Measurements from ENCODE around the gene ARID1B.

ARID1B gene

DNA sequence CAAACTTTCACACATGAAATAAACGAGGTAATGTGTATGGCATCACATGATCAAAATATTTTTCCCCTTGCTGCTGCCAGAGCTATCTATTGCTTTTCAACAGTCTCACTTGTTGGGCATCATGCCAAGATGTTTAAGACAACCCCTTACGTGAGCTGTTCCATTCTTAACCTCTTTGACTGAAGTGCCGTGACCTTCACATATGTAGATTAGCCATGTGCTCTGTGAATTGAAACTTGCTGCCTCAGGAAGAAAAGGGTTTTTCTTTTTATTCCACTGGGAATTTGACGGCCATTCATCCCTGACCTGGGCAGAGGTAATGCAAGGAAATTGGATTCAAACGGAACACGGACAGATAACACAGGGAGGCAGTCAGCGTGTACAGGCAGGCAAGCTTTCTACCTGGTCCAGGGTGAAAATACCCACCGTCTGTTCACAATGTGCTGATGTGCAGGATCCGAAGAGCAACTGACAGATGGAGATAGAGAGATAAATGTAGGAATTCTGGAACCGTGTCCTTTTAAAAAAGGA, 14.2 kb downstream of the ARID1B start:
- peak; percentile 95 for DNase-seq (ENCODE audit: low spot score)

DNA sequence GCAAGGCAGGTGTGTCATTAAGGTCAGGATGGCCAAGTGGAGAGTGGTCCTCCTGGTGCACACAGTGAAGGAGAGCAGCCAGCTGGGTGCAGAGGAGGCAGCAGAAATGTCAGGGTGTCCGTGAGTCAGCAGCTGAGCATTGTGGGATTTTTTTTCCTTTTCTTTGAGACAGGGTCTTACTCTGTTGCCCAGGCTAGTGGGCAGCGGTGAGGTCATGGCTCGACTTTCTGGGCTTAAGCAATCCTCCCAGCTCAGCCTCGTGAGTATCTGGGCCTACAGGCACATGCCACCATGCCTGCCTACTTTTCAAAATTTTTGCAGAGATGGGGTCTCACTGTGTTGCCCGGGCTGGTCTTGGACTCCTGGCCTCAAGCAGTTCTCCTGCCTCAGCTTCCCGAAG, 16.0 kb downstream of the ARID1B start:
- no peak for DNase-seq (ENCODE audit: low spot score)

DNA sequence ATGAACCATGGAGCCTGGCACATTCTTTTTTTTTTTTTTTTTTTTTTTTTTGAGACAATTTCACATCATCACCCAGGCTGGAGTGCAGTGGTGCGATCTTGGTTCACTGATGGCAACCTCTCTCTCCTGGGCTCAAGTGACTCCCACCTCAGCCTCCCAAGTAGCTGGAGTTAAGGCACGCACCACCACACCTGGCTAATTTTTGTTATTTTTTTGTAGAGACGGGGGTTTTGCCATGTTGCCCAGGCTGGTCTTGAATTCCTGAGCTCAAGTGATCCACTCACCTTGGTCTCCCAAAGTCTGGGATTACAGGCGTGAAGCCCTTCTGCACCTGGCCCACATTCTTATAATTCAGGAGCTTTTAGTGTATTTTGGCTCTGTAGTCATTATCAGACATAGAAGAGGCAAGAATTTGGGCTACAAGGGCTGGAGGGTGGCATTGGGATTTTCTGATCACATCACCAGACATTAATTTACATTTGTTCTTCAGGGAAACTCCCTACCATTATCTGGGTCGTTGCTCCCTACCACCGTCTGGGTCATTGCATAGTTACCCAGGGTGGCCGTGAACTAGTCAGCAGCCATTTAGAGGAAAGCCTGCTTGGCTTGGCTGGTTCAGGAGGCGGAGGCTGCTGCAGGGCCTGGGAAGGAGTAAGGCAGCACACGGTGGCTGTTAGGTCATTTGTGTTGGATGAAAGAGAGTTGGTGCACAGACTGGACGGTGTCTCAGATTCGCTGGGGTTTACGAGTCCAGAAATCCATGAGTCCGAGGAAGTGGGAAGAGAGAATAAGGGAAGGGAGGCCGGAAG, 17.6 kb downstream of the ARID1B start:
- DNase-seq (ENCODE audit: low spot score): no peak

DNA sequence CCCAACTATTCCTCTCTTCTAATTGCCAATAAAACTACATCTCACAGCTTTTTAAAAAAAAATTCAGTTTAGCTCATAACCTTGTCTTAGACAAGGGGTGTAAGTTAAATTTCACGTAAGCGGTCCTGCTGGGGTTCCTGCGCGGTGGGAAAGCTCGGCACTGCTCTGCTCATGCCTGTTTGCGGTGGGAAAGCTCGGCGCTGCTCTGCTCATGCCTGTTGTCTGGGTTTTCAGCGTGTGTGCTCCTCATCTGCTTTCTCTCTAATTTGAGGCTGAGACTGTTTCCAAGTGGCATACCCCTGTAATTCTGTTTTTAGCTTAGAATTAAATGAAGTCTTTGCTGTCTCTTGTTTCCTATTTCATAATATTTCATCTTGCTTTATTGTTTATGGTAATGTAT, 18.6 kb downstream of the ARID1B start:
- DNase-seq (ENCODE audit: low spot score): peak; percentile 62

DNA sequence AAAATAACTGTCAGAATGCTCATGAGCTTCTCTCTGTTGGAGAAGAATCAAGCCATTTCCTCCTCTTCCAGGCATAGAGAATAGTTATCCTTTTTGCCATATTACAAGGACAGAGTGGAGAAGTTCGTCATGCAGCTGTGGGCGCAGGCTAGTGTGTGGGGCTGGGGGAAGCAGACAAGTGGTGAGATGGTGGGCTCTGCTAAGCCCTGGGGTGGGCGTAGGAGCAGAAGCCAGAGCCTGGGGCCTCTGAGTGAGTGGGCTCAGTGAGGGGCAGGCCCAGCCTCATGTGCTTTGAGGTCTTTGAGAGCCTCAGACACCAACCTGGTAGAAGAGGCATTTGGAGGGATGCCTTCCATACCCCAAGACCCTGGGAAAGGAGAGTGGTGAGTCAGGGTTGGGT, 19.4 kb downstream of the ARID1B start:
- no peak for DNase-seq (ENCODE audit: low spot score)

DNA sequence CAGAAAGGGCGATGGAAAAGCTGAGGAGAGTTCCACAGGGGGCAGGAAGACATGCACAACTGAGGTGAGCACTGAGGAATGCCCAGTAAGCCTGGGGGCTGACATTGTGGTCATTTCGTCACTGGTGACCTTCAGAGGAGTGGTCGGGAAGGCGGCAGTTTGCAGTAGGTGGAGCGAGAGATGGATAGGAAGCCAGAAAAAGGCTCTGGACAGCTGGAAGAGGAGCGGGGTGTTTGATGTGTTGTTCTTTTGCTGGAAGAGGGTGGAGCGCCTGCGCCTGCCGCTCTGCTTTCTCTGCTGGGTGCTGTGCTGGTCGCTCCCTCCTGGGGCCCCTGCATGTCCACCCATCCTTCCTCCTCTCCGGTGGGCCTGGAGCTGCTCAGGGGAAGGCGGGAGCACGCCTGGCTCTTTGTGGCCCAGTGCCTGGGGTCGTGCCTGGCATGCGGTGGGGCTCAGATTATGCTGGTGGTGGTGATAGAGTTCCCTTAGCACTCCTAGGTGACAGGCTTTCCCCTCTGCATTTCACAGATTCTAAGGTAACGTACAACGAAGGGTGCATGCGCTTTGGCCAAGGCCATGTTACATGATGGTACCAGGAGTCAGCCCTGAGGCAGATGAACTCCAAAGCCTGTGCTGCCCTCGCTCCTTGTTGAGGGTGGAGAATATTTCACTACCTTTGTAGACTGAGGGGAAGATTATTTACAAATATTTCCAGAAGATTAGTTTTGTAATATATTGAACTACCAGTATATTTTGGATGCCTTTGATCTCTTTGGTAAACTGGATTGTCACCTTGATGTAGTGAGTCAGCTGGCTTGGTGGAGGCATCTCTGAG, 20.9 kb downstream of the ARID1B start:
- DNase-seq (ENCODE audit: low spot score): no peak

DNA sequence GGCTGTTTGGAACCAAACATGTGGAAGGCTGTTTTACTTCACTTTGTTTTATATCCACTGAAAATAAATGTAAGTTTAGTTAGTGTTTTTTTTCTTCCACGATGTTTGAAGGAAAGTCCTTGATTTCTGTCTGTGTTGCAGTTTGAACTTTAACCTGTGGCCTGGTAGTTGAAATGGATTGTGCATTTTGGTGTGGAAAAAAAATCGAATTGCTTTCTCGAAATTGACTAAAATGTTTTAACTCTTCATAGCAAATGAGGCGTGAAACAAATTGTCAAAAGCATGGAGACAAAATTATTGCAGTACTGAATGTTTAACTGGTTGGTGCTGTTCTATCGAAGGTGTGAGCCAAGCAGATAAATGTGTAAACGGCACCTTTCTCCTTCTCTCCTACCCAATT, 24.5 kb downstream of the ARID1B start:
- no peak for DNase-seq (ENCODE audit: low spot score)

DNA sequence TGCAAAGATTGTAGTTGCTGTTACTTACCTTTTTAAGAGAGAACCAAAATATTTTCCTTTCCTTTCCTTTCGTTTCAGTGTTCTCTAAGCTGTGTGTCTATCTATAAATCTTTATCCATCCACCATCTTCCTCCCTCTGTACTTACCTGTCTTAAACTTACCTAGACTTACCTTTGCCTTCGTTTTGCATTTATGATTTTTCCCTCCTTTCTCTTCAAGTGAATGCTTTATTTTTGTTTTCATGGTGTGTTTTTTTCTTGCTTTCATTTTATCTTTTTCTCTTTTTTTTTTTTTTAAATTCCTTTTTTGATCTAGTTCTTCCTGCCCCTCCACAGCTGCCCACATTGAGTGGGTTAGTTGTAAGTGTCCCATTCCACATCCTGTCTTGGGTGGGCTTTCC, 26.2 kb downstream of the ARID1B start:
- DNase-seq (ENCODE audit: low spot score): no peak

DNA sequence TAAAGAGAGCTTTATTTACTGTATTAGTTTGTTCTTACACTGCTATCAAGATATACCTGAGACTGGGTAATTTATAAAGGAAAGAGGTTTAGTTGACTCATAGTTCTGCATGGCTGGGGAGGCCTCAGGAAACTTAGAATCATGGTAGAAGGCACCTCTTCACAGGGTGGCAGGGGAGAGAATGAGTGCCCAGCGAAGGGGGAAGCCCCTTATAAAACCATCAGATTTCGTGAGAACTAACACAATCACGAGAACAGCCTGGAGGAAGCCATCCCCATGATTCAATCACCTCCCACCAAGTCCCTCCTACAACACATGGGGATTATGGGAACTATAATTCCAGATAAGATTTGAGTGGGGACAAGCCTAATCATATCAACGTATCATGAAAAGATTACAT, 27.2 kb downstream of the ARID1B start:
- no peak for DNase-seq (ENCODE audit: low spot score)

DNA sequence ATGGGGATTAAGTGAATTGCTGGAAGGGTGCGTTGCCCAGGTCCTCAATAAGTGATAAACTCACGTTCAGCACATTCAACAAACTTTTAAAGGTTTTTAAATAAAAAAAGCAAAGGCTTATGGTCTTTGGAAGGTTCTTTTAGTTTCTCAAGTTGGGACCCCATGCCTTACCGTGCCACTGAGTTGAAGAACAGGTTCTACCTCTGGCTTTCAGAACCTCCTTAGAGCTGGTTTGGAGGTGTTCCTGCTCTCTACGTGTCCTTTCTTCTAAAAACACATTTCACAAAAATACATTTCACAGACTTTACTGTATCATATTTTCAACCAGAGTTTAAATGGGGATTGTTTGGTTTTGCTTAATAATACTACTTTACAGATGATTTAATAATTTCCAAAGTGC, 29.0 kb downstream of the ARID1B start:
- DNase-seq (ENCODE audit: low spot score): no peak

DNA sequence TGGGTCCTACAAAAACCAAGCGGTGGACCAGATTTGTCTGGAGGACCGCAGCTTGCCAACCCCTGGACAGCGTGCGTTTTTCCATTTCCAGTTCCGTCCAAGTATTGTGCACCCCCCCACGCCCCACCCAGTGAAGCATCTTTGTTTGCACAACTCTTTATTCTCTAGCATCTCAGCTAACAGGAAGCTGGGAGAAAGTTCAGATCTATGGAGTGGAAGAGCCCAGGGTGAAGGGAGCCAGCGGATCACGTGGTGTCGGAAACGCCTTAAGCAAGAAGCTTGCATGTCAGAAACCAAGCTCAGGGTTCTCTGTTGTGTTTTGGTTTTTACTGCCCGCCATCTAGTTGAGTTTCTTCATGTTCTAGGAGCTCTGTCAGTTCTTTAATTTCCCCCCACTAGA, 29.9 kb downstream of the ARID1B start:
- DNase-seq (ENCODE audit: low spot score): no peak

DNA sequence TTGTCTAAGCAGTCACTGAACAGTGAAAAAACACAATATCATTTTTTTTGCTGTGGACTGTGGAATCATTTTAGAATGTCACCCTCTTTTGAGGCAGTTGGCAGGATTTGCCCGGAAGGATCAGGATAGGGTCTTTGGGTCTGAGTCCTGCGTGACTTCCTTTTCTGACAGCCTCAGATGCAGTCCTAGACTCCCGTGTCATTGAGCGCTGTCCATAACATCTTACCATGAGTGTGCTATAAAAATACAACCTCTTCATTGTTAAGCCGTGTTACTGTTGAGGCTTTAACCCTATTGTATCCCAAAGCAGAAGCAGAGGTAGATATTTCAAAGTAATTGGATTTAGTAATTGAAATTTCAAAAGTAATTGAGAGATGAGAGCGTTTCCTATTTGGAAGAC, 30.6 kb downstream of the ARID1B start:
- DNase-seq (ENCODE audit: low spot score): no peak

DNA sequence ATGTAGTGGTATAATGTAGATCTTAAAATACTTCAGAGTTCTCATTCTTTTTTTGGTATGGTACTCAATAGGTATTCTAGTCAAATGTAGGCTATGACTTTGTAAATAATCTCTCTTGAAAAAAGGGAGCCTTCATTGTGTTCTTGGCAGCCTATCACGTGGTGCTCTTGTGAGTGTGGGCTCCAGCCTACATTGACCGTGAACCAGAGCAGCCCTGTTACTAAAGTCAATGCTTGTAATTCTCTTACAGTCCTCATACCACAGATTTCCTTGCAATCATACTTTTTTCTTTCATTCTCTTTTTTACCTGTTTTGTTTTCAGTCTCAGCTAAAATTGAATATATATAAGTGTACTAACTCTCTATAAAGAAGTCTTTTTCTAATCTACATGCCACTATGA, 31.1 kb downstream of the ARID1B start:
- DNase-seq (ENCODE audit: low spot score): peak; percentile 65

DNA sequence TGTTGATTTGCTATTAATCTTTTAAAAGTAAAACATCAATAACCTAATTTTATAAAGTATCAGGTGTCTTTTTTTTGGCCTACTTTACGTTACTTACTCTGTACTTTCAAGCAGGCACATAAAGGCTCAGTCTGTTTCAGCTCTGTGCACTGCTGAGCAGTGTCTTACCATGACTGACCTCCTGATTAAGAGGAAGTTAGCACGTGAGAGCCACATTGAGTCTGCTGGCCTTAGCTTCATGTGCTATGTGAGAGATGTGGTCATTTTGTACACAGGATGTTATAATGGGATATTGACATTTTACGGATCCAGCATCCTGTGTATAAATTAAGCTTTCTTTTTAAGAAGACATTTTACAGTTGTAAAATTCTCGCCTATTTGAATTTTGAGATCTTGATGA, 31.9 kb downstream of the ARID1B start:
- DNase-seq (ENCODE audit: low spot score): no peak

DNA sequence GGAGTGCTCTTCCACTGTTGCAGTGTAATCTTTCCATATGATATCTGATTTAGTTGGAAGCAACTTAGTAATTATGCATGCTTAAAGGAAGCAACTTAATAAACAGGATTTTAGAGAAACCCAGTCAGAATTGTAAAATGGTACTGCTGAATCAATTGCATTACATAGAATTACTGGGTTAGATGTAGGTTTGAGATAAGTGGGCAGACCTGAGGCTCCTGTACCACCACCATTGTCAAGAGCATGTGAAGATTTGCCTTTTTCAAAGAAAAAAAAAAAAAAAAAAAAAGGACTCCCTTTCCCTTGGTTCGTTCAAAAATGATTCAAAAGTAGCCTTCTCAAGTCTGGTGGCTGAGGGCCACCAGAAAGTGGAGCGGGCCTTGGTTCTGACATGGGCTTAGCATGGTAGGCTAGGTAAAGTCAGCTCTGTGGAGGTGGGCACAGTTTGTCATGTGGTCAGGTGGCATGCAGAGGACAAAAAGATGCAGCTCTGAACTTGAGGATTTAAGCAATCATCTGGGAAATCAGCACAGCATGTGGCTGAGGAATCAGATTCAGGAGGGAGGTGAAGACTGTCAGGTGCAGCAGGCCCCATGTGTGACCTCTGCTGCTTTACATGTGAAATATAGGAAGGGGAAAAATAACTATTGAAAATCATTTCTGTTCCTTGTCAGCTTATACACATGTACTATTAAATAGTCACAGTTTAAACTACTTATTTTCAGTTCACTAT, 32.4 kb downstream of the ARID1B start:
- DNase-seq (ENCODE audit: low spot score): no peak

DNA sequence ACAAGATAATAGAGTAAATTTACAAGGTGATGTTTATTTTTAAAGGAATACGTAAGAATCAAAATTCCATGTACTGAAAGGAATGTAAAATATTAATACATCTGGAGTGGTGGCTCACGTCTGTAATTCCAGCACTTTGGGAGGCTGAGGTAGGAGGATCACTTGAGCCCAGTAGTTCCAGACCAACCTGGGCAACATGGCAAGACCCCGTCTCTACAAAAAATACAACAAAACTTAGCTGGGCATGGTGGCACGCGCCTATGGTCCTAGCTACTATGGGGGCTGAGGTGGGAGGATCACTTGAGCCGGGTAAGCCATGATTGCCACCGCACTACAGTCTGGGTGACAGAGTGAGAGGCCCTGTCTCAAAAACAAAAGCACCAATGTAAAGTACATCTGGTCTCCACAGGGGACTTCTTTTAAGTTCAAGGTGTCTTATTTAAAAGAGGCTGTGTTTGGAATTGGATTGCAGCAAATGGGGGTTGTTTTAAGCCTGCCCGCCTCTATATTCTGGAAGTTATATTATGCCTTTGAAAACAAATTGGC, 36.9 kb downstream of the ARID1B start:
- DNase-seq (ENCODE audit: low spot score): no peak

DNA sequence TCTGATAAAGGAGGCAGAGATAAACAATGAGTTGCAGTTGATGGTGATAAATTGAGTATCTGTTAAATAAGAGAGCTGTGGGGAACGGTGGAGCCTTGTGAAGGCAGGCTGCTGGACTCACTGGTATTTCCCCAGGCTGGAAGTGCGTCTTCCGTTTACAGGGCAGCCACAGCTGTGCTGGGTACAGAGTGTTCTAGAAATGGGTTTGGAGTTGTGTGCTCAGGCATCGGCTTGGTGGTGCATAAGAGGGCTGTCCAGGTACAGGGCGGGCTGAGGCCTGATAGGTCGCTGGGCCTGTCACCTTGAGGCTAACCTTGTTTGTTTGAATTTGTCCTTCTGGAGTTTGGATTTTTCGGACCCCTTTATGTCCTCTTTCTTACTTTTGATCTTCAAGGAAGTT, 39.3 kb downstream of the ARID1B start:
- no peak for DNase-seq (ENCODE audit: low spot score)

DNA sequence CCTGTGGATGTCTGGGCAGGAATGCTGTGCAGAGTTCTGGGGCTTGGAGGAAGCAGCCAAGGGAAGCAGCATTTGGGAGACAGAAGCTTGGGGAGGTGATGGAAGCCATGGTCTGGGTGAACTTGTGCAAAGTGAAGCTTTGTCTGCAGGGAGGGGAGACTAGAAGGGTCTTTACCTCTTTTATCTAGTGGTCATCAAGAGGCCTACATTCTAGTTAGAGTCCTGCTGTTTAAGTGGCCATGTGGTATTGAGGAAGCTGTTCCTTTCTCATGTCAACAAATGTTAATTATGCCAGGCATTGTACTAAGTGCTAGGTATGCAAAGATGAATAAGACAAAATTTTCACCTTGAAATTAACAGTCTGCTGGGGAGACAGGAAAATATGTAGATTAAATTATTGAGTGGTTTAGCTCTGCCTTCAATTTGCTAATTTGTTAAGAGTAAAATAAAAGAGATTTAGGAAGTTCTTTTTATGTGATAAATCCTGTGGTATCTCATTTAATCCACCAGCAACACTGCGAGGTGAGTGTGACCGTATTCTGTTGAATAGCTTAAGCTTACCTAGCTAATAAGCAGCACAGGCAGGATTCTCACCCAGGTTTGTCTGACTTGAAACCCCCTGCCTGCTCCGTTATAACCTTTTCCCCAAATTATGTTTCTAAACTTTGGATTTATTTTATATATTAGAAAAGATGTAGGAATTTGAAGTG, 43.1 kb downstream of the ARID1B start:
- DNase-seq (ENCODE audit: low spot score): no peak

DNA sequence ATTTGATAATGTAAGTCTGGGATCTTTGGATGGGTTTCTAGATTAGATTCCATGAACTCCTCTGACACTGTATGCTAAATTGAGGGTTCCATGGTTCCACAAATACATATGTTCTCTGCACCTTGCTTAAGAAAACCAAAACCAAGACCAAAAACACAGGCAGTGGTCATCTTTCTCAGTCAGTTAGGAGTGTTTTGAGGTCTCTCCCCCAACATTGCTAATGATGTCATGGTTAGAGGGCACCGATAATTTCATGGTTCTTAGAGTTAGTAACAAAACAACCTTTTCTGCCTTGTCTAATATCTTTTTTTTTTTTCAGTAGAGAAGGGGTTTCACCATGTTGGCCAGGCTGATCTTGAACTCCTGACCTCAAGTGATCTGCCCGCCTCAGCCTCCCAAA, 44.5 kb downstream of the ARID1B start:
- no peak for DNase-seq (ENCODE audit: low spot score)

DNA sequence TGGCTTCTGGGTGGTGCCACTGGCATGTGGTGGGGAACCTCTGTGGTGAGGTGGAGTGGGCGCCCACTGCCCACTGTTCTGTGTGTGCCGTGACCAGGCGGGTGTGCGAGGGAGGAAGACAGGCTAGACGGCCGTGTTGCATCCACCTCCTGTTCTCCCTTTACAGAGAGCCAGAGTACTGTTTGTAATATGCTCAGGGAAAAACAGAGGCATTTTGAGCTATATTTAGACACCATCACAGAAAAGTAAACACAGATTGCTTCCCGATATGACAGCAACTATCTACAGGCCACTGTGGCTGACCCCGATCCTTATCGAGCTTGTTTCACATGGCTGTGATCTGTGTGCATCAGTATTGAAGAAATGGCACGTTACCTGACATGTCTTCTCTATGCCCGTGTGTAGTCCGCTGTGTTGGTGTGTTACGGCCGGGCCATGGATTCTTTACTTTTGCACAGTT, 45.6 kb downstream of the ARID1B start:
- peak; percentile 72 for DNase-seq (ENCODE audit: low spot score)

DNA sequence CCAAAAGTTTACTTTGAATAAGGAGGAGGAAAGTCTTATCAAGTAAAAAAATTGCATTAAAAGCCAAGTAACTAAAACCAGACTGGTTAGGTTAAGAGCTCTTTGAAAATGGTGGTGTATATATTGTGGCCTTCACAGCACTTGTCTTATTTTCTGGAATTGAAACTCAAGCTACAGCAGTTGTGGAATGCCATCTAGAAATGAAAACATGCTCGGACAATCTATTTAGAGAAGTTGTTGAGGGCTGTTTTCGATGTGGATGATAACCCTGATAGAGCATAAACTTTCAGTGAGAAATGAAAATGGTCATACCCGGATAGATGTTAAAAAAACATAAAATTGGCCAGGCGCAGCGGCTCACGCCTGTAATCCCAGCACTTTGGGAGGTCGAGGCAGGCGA, 47.0 kb downstream of the ARID1B start:
- DNase-seq (ENCODE audit: low spot score): no peak

Measured in cerebellar cortex (tissue), 1 donor.